IPS-18a (cell line): ENCODE measurements around the gene PLXNA4.
A peak's percentile ranks its signal among the peaks of the same experiment; 100 is the strongest.

Experiments used
- H3K27ac ChIP-seq: one replicate; pipeline ENCODE4 v1.5.1; 2013; ENCODE audit warnings: low read length
- H3K27me3 ChIP-seq: one replicate; pipeline ENCODE4 v1.6.1; 2013; ENCODE audit warnings: mild to moderate bottlenecking, low read length; ENCODE audit not compliant: control insufficient read depth, insufficient read depth
- H3K36me3 ChIP-seq: one replicate; pipeline ENCODE4 v1.6.1; 2013; ENCODE audit warnings: low read depth, low read length; ENCODE audit not compliant: control insufficient read depth
- H3K4me1 ChIP-seq: one replicate; pipeline ENCODE4 v1.6.1; 2013; ENCODE audit warnings: low read depth, low read length; ENCODE audit not compliant: control insufficient read depth
- H3K4me3 ChIP-seq: one replicate; pipeline ENCODE4 v1.5.1; 2013; ENCODE audit warnings: low read length
- H3K9ac ChIP-seq: one replicate; pipeline ENCODE4 v1.6.1; 2013; ENCODE audit warnings: mild to moderate bottlenecking, low read length, moderate library complexity
- H3K9me3 ChIP-seq: one replicate; pipeline ENCODE4 v1.6.1; 2013; ENCODE audit warnings: low read depth, low read length; ENCODE audit not compliant: control insufficient read depth

The PLXNA4 gene

DNA sequence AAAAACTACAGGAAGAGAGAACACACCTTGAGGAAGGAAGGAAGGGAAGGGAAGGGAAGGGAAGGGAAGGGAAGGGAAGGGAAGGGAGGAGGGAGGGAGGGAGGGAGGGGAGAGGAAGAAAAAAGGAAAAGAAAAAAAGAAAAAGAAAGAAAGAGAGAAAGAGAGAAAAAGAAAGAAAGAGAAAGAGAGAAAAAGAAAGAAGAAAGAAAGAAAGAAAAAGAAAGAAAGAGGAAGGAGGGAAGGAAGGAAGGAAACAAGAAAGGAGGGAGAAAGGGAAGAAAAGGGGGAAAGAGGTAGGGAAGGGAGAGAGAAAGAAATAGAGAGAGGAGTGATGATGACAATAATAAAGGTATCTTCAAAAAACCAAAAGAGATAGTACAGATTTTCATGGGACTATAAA, 12.3 kb upstream of the PLXNA4 start:
- Histone ChIP-seq H3K9me3 (no peaks in the 10 kb centered on the region), H3K36me3 (no peaks in the 10 kb centered on the region), H3K27me3 (no peaks in the 10 kb centered on the region), H3K27ac (no peak overlapping the region), H3K9ac (no peak overlapping the region), H3K4me3 (no peak overlapping the region), H3K4me1 (no peaks in the 10 kb centered on the region)

DNA sequence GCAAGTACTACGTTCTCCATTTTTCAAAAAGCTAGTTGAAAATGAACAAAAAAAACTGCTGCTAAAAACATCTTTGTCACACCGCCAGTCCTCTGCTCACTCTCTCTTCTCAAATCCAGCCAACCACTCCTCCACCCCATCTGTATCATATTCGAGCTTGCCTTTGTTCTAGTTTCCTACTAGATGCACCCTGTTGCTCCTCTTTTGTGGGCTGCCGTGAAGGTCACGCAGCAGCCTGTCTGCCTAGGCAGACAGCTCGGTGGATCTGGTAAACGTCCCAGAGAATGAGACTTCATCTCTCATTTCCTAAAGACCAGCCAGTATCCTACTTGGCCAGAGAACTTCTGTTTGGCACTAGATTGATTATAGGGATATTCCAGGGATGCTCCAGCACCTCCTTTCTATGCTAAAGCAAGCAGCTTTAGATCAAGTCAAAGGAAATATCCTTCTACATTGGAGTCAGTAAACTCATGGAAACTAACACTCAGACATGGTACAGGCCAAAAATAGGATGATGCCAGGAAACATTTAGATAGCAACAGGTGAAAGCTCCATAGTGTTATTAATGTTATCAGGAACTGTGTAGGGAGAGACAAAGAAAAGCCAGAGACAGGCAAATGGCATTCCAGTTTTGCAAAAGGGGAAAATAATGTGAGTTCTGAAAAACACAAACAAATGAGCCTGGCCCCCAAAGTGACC, 8.7 kb upstream of the PLXNA4 start:
- no peak overlapping the region for H3K4me3 ChIP-seq
- H3K9ac ChIP-seq = no peak overlapping the region
- no peaks in the 10 kb centered on the region for H3K36me3 ChIP-seq
- no peaks in the 10 kb centered on the region for H3K9me3 ChIP-seq
- H3K27ac ChIP-seq = no peak overlapping the region
- H3K4me1 ChIP-seq = peaks cover 3% of the 10 kb centered on the region
- H3K27me3 ChIP-seq = peaks cover 4% of the 10 kb centered on the region

DNA sequence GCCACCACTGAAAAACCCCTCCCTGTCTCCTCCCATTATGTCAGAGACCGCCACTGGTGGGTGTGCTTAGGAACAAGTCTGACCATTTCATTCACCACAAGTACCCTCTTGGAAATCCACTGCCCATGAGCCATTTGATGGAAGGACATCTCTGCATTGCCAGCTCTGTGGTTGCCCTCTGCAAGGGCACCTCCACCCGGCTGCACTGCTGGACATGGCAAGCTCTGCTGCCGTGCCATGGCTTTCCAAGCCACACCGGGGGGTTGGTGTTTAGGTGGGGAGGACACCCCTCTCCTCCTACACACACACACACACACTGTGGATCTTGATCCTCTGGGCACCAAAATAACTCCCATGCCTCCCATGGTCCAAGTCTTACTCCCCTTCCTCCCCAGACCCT, 5.2 kb upstream of the PLXNA4 start:
- Histone ChIP-seq H3K27ac (no peak overlapping the region), H3K36me3 (no peaks in the 10 kb centered on the region), H3K27me3 (peaks cover 29% of the 10 kb centered on the region), H3K9me3 (no peaks in the 10 kb centered on the region), H3K4me3 (no peak overlapping the region), H3K4me1 (peaks cover 3% of the 10 kb centered on the region), H3K9ac (no peak overlapping the region)

DNA sequence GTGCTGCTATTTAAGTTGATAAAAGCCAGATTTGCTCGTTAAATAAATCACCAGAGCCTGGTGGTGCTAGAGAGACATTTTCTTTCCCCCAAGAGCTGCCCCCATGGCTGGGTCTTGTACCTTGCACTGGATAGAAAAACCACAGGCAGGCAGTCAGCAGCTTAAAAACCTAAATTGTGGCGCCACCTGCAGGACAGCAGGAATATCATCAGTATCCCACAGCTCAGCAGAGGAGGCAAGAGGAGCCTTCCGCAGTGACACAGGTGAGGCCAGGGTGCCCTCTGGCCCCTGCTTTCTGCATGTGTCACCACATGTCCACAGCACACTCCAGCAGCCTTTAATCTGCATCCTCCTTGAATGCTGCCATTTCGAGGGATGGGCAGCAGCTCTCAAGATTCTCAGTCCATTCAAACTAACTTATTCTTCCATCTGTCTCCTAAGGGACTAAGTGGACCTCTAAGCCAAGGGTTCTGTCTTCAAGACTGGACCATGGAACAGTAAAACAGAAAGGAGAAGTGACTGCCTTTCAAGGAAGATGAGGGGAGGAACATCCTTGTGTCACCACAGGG, 4.5 kb upstream of the PLXNA4 start:
- H3K9ac ChIP-seq = no peak overlapping the region
- H3K27ac ChIP-seq = no peak overlapping the region
- peaks cover 35% of the 10 kb centered on the region for H3K27me3 ChIP-seq
- H3K36me3 ChIP-seq = no peaks in the 10 kb centered on the region
- H3K4me1 ChIP-seq = peaks cover 3% of the 10 kb centered on the region
- no peaks in the 10 kb centered on the region for H3K9me3 ChIP-seq
- no peak overlapping the region for H3K4me3 ChIP-seq

DNA sequence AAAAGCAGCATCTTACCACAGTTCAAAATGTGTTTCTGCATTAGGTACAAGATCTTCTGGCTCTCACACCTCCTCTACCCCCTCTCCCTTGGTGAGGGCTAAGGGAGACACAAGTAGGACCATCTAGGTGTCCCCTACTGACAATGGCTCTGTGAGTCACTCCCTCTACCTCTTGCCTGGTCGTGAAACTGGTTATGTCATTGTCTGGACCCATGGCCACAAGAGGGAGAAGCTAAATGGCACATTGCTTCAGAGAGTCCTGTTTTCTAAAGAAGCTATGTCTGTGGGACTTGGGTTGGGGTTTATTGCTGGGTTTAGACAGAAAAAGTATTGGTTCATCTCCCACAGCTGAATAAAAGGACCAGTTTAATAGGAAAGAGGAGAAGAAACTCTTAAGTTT, 4.0 kb upstream of the PLXNA4 start:
- H3K9me3 ChIP-seq = no peaks in the 10 kb centered on the region
- peaks cover 7% of the 10 kb centered on the region for H3K4me1 ChIP-seq
- H3K27me3 ChIP-seq = peaks cover 40% of the 10 kb centered on the region
- no peak overlapping the region for H3K4me3 ChIP-seq
- no peaks in the 10 kb centered on the region for H3K36me3 ChIP-seq
- no peak overlapping the region for H3K27ac ChIP-seq
- no peak overlapping the region for H3K9ac ChIP-seq

DNA sequence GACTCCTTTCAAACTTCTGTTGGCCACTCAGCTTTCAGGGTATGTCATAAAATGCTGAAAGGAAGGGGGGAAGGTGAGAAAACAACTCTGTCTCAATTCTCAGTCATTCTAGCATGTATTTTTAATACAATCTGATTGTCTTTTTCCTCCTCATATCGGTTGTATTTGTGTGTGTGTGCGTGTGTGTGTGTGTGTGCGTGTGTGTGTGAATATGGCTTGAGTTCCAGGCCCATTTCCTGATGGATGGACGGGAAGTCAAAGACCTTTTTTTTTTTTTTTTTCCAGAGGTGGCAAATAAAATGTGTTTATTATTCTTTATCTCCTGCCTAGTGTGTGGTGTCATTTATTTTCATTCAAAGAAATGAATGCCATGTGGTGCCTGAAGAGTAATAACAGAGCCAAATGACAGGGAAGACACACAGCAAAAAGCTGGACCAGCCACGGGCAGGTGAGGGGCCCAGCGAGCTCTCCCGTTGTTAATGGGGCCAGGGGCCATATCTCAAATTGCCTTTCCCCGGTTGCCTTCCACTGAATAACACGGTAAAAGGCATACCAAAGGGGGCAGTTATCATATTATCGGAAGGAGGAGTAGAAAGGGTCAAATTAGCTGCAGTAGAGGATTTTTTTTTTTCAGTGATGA, 3.1 kb upstream of the PLXNA4 start:
- H3K36me3 ChIP-seq = no peaks in the 10 kb centered on the region
- no peak overlapping the region for H3K4me3 ChIP-seq
- peaks cover 49% of the 10 kb centered on the region for H3K27me3 ChIP-seq
- H3K27ac ChIP-seq = no peak overlapping the region
- no peak overlapping the region for H3K9ac ChIP-seq
- no peaks in the 10 kb centered on the region for H3K9me3 ChIP-seq
- peaks cover 16% of the 10 kb centered on the region for H3K4me1 ChIP-seq

DNA sequence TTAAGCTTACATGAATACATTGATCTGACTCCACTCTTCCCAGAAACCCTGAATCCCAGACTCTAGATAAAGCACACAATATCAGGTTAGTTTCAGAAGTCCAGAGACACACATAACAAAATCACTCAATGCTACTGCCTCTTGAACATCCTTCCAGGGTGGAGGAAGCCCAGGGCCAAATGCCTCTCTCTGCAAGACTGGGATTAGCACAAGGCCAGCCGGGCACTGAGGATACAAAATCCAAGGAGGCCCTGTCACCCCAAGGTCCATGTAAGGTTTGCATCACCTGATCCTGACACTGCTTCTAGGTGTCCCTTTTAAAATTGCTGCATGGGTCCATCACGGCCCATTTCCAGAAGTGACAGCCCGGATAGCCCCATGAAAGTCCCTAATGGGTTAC, 2.6 kb upstream of the PLXNA4 start:
- no peak overlapping the region for H3K4me3 ChIP-seq
- H3K9ac ChIP-seq = no peak overlapping the region
- no peaks in the 10 kb centered on the region for H3K36me3 ChIP-seq
- H3K4me1 ChIP-seq = peaks cover 21% of the 10 kb centered on the region
- no peak overlapping the region for H3K27ac ChIP-seq
- H3K27me3 ChIP-seq = peaks cover 55% of the 10 kb centered on the region
- H3K9me3 ChIP-seq = no peaks in the 10 kb centered on the region

DNA sequence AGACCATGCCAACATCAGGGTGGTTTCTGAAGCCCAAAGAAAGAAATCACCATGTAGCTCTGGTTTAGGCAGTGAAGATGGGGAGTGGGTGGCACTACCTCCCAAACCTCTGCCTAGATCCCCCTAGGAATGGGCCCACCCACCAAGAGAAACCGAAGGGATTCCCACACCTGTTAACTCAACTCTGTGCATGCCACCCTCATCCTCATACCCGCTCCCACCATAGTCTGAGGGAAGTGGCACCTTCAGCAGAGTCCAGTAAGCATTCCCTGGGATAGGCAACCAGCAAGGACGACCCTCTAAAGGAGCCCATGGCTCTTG, 1.7 kb upstream of the PLXNA4 start:
- H3K9ac ChIP-seq = no peak overlapping the region
- no peaks in the 10 kb centered on the region for H3K36me3 ChIP-seq
- H3K27me3 ChIP-seq = peaks cover 63% of the 10 kb centered on the region
- H3K27ac ChIP-seq = no peak overlapping the region
- H3K9me3 ChIP-seq = no peaks in the 10 kb centered on the region
- peak overlapping the region; percentile 46 for H3K4me3 ChIP-seq
- peaks cover 29% of the 10 kb centered on the region for H3K4me1 ChIP-seq

DNA sequence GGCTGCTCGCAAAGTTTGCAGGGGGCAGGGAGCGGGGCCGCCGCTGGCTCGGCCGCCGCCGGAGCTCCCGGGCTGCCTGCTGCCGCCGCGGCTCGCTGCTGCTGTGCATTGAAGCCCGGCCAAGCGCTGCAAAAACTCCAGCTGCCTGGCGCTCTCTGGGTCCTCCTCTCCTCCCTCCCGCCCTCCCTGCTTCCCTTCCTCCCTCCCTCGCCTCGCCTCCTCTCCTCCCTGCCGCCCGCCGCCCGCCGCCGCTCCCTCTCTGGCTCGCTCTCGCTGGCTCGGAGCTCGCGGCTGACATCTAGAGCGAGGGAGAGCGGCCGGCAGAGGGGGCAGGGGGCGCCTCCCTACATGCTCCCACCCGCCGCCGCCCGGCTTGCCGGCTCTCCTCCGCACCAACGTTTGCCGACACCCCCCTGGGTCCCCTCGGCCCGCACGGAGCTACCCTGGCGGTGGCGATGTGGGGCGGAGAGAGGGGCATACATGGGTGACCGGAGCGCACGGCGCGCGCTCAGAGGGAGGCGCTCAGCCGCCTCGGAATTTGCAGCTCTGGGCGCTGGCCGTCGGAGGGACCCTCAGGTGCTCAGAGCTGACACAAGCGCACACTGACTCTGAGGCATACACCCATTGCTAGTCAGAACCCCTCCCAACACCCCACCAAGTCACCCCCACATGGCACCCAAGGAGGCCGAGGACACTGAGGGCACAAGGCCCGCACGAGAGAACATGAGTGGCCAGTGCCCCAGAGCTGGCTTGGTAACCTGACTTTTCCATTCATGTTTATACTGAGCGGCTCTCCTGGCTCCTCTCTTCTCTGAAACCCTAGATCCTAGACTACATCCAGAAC, 1.2 kb upstream of the PLXNA4 start:
- Histone ChIP-seq H3K27me3 (peaks cover 69% of the 10 kb centered on the region), H3K4me1 (peaks cover 35% of the 10 kb centered on the region), H3K36me3 (no peaks in the 10 kb centered on the region), H3K27ac (no peak overlapping the region), H3K4me3 (peak overlapping the region; percentile 46), H3K9me3 (no peaks in the 10 kb centered on the region), H3K9ac (no peak overlapping the region)

DNA sequence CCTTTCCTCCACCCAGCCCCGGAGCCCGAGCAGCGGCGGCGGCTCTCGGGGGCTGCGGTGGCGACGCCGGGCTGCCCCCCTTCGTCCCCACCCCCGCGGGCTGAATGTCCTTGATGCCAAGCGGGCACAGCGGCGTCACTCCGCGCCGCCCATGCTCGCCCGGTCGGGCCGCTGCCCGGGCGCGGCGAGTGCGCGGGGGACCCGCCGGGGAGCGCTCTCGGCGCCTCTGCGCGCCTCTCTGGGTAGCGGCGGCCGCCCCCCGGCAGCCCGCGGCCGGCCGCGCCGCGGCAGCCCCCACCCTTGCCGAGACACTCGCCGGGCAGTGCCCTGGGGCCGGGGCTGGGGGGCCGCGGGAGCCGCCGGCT, 433 bp upstream of the PLXNA4 start:
- Histone ChIP-seq H3K9me3 (no peaks in the 10 kb centered on the region), H3K27me3 (peaks cover 76% of the 10 kb centered on the region), H3K4me1 (peaks cover 39% of the 10 kb centered on the region), H3K27ac (no peak overlapping the region), H3K36me3 (no peaks in the 10 kb centered on the region), H3K9ac (no peak overlapping the region), H3K4me3 (peak overlapping the region; percentile 55)

DNA sequence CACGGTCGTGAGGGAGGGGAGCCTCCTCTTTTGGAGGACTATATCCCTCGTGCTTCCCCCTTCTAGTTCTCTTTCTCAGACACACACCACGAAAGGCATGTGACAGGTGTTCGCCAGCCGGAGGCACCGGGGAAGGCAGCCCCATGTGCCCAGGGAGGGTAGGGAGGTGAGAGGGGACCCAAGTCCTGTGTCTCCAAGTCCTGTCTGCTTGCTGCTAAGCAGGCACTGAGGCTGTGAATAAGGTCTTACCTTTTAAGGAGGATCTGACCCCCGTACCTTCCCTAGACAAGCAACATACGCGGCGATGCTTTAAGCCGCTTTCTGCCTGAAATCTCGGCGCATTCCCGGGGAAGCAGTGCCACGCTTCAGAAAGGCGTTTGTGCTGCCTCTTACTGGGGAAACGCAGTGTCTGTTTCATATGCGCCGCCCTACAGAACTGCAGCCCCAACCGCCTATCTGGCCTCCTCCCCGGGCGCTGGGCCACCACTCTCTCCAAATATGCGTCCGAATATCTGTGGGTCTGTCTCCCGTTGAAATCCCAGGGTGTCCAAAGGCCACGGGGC, 770 bp downstream of the PLXNA4 start:
- peaks cover 86% of the 10 kb centered on the region for H3K27me3 ChIP-seq
- H3K4me3 ChIP-seq = peak overlapping the region; percentile 55
- no peaks in the 10 kb centered on the region for H3K9me3 ChIP-seq
- H3K9ac ChIP-seq = no peak overlapping the region
- H3K4me1 ChIP-seq = peaks cover 39% of the 10 kb centered on the region
- no peak overlapping the region for H3K27ac ChIP-seq
- no peaks in the 10 kb centered on the region for H3K36me3 ChIP-seq
